Stimulated activated CD8-positive, alpha-beta memory T cell treated with anti-CD3 and anti-CD28 coated beads, Interleukin-4, amount 100 ng/mL, for 48 hours (primary cell): ENCODE measurements around the gene MAP1S.
A peak's percentile ranks its signal among the peaks of the same experiment; 100 is the strongest.

Experiments
- DNase-seq: peaks from one replicate; pipeline ENCODE4 v3.0.0-alpha.2; 2020

The MAP1S gene

DNA sequence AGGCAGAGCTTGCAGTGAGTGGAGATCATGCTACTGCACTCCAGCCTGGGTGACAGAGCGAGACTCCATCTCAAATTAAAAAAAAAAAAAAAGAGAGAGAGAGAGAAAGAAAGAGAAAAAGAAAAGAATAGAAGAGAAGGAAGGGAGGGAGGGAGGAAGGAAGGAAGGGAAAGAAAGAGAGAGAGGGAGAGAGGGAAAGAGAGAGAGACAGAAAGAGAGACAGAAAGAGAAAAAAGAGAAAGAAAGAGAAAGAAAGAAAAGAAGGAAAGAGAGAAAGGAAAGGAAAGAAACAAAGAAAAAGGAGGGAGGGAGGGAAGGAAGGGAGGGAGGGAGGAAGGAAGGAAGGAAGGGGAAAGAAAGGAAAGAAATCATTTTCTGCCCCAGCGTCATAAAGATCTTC is 24.1 kb upstream of the MAP1S start:
- DNase-seq = no peak

DNA sequence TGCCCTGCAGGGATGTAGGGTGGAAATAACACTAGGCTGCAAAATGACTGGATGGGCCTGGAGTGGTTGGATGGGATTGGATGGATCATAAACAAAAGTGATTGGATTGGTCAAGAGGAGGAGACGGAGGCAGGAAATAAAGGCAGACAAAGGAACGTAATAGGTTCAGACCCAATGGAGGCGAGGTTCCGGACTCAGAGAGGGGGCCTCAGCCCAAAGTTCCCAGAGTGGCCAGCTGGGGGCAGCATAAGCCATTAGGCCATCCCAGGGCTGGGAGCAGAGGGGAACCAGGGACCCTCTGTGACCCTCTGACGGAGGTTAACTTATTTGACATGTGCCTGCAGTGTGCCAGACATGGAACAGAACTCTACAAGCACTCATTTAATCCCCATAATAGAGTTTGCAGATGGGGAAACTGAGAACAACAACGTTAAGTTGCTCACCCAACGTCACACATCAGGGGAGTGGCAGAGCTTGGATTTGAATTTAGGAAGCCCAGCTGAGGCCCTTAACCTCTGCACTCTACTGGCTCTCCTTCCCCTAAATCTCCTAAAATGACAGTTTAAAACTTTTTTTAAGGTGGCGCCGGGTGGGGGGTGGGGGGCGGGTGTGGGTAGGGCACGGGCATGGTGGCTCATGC is 15.3 kb upstream of the MAP1S start:
- DNase-seq = peak; percentile 91

DNA sequence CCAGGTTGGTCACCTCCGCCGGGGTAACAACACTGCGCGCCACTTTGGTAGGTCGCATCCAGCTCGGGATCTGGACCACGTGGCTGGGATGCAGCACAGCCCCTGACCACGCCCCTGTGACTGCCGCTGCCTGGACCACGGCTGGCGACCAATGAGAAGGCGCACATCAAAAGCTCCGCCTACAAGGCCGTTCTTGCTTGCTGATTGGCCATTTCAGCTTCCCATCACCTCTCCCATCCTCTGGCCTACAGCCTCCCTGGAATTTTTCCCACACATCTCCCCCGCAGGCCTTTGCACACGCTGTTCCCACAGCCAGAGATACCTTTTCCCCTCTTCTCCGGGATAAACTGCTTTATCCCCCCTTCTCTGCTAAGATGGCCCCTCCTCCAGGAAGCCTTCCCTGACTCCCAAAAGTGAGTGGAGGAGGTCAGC is 12.5 kb upstream of the MAP1S start:
- DNase-seq = no peak

DNA sequence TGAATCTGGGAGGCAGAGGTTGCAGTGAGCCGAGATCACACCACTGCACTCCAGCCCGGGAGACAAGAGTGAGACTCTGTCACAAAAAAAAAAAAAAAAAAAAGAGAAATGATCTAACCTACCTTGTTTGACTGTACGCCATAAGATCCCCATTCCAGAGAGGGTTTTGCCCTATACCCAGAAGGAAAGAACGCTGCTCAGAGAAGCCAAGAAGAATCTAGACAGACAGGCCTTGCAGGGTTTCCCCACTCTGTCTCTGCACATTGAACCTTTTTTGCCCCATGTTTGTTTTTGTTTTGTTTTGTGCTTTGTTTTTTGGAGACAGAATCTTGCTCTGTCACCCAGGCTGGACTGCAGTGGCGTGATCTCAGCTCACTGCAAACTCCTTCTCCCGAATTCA is 7.4 kb upstream of the MAP1S start:
- DNase-seq = no peak

DNA sequence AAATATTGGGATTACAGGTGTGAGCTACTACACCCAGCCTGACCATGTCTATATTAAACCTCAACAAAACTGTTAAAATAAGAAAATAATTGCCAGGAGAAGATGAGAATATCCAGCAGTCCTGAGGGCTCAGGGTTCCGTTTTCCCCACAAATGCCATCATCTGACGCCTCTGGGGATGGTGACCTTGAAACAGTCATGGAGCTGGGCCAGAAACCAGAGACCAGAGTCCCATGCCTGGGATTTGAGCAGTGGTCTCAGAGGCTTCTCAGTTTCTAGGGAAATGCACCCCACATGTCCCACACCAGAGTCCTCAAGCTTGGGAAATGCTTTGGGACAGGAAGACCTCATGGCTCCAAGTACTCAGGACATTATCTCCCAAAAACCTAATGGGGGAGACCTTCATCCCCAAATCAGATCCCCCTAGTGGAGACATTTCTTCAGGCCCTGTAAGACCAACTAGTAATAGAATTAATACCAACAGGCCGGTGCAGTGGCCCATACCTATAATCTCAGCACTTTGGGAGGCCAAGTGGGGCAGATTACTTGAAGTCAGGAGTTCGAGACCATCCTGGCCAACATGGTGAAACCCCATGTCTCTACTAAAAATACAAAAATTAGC is 2.9 kb upstream of the MAP1S start:
- DNase-seq = no peak

DNA sequence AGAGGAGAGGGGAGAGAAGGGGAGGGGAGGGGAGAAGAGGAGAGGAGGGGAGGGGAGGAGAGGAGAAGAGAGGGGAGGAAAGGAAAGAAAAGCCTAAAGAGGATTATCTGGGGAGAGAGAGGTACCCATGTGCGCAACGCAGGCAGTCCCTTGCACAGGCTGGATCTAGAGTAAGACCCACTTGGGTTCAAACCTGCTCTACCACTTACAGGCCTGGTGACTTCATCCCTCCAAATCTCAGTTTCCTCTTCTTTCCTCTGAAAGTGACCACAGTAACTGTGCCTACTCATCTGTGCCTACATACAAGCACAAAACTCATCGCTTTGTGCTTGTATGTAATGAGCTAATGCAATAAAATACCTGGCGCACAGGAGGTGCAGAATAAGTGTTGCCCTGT is 732 bp upstream of the MAP1S start:
- DNase-seq = no peak

DNA sequence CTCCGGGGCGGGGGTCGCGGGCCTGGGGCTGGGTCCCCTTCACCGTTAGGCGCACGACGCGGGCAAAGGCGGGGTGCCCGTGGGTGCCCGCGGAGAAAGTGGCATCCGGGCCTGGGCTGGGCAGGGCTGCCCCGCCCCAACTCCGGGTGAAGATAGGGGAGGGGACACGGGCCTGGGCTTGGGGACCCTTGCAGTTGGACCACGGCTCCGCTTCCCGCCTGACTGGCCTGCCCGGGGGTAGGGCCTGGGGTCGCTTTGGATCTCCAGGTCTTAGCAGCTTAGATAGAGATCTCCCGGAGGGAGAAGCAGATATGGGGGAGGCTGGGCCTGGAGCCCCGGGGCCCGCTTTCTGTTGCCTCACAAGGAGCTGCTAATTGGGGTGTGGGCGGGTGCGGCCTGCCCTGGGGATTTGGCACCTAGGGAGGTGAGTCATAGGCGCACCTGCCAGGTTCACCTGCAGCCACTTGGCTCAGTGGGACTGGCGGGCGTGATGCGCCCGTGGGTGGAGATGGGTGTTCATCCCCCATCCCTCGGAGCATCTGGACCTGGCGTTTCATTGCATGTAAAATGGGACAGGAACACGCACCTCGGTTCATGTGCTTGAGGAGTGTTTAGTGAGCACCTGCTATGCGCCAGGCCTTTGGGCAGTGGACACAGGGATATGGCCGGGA is 585 bp downstream of the MAP1S start:
- DNase-seq = peak; percentile 55

DNA sequence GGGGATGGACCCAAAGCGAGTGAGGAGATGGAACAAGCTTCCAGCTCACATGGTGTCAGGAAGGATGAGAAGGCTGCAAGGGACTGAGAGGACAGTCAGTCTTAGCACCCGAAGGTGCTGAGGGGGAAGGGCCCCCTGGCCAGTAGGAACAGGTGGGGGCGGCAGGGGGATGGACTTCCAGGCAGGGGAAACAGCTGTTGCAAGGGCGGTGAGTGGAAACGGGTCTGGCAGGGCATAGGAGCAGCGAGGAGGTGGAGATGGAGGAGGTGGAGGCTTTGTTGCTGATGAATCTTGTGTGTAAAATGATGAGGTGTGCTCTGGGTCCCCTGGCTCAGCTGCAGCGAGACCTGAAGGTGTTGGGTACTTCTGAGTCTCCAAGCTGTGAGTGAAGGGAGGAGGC is 1.2 kb downstream of the MAP1S start:
- no peak for DNase-seq

DNA sequence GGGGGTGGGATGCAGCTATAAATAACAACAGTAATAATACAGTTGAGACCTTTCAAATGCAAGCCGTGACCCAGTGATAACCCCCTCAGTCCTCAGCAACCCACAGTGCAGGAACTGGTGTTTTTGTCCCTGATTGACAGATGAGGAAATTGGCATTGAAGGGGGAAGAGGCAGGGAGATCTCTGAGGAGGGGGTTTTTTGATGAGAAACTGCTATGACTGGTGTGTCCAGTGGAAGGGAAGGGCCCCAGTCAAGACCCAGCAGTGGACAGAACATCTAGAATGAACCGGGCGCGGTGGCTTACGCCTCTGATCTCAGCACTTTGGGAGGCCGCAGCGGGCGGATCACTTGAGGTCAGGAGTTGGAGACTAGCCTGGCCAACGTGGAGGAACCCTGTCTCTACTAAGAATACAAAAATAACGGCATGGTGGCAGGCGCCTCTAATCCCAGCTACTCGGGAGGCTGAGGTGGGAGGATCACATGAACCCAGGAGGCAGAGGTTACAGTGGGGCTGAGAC is 1.9 kb downstream of the MAP1S start:
- DNase-seq = no peak

DNA sequence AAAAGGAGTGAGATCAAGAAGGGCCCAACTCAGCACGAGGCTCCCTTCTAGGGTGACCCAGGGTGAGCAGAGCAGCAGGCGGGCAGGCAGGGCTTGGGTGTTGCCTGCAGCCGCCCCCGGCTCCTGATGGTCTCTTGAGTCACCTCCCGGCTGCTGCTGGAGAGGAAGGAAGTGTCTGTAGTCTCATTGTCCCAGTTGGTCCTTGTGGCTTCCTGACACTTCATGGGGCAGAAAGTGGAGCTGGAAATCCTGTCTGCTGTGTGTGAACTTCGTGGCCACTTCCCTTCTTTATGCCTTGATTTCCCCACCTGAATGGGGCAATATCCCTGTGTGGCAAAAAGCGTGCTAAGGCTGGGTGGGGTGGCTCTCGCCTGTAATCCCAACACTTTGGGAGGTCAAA is 2.5 kb downstream of the MAP1S start:
- DNase-seq = no peak

DNA sequence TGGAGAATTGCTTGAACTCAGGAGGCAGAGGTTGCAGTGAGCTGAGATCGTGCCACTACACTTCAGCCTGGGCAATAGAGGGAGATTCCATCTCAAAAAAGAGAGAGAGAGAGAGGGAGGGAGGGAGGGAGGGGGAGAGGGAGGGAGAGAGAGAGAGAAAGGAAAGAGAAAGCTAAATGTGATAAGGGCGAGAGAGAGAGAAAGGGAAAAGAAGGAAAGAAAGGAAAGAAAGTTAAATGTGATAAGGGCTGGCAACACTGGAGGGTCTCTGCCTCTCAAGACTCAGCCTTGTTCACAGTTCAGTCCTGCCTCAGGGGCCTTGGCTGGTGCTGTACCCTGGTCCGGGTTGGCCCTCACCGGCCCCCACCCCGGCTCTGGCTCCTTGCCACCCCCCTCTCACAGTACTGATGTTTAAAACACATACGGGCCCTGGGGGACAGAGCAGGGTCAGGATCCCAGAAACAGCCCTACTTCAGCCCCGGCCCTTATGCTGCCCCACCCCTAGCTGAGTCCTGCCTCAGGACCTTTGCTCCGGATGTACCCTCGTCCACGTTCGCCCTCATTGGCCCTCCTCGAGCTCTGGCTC is 3.5 kb downstream of the MAP1S start:
- no peak for DNase-seq

DNA sequence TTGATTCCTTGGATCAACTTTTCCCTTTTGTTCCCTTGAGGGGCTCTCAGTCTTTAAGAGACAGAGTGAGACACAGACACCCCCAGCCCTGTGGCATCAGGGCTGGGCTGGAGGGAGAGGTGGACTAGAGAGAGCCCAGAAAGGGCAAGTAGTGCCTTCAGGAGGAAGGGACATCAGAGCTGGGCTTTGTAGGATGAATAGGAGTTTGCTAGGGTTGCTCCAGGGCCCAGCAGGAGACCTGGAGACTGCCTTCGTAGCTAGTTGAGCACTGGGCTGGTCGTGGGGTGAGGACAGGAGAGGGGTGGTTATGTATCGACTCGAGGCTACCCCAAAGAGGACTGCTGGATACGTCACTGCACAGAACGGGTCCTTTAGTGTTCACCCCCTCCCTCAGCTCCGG is 5.4 kb downstream of the MAP1S start:
- no peak for DNase-seq

DNA sequence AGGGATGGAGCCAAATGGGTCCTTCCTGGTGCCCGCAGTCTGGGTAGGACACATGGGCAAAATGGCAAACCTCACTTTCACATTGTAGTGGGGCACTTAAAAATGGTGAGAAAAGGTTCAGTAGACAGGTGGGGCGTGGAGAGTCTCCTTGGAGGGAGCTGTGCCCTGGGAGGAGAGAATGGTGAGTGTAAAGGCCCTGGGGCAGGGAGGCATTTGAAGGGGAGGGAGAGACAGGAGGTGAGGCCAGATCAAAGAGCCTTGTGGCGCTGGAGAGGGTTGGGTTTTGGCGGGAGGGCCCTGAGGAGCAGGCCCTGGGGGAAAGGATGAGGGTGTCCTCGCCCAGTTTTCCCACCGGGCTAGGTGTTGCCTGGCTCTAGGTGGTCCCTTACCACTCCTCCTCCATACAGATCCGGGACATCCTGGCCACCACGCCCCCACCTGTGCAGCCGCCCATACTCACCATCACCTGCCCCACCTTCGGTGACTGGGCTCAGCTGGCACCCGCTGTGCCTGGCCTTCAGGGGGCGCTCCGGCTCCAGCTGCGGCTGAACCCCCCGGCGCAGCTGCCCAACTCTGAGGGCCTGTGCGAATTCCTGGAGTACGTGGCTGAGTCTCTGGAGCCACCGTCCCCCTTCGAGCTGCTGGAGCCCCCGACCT is 6.3 kb downstream of the MAP1S start:
- peak; percentile 49 for DNase-seq

DNA sequence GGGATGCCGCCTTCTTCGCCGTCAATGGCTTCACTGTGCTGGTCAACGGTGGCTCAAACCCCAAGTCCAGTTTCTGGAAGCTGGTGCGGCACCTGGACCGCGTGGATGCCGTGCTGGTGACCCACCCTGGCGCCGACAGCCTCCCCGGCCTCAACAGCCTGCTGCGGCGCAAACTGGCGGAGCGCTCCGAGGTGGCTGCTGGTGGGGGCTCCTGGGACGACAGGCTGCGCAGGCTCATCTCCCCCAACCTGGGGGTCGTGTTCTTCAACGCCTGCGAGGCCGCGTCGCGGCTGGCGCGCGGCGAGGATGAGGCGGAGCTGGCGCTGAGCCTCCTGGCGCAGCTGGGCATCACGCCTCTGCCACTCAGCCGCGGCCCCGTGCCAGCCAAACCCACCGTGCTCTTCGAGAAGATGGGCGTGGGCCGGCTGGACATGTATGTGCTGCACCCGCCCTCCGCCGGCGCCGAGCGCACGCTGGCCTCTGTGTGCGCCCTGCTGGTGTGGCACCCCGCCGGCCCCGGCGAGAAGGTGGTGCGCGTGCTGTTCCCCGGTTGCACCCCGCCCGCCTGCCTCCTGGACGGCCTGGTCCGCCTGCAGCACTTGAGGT is 7.0 kb downstream of the MAP1S start:
- DNase-seq = no peak

DNA sequence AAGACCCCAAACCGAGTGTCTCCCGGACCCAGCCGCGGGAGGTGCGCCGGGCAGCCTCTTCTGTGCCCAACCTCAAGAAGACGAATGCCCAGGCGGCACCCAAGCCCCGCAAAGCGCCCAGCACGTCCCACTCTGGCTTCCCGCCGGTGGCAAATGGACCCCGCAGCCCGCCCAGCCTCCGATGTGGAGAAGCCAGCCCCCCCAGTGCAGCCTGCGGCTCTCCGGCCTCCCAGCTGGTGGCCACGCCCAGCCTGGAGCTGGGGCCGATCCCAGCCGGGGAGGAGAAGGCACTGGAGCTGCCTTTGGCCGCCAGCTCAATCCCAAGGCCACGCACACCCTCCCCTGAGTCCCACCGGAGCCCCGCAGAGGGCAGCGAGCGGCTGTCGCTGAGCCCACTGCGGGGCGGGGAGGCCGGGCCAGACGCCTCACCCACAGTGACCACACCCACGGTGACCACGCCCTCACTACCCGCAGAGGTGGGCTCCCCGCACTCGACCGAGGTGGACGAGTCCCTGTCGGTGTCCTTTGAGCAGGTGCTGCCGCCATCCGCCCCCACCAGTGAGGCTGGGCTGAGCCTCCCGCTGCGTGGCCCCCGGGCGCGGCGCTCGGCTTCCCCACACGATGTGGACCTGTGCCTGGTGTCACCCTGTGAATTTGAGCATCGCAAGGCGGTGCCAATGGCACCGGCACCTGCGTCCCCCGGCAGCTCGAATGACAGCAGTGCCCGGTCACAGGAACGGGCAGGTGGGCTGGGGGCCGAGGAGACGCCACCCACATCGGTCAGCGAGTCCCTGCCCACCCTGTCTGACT is 7.9 kb downstream of the MAP1S start:
- DNase-seq = no peak

DNA sequence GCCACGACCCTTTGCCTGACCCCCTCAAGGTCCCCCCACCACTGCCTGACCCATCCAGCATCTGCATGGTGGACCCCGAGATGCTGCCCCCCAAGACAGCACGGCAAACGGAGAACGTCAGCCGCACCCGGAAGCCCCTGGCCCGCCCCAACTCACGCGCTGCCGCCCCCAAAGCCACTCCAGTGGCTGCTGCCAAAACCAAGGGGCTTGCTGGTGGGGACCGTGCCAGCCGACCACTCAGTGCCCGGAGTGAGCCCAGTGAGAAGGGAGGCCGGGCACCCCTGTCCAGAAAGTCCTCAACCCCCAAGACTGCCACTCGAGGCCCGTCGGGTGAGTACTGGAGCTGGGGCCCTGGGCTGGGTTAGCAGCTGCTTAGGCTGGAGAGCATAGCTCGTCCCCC is 8.6 kb downstream of the MAP1S start:
- DNase-seq = no peak

DNA sequence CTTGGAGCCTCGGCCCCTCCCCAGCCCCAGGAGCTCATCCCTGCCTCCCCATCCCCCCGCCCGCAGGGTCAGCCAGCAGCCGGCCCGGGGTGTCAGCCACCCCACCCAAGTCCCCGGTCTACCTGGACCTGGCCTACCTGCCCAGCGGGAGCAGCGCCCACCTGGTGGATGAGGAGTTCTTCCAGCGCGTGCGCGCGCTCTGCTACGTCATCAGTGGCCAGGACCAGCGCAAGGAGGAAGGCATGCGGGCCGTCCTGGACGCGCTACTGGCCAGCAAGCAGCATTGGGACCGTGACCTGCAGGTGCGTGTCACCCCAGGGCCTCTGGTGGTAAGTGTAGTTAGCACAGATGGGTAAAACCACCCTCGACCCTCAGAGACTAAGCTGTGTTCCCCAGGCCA is 13.8 kb downstream of the MAP1S start:
- no peak for DNase-seq

DNA sequence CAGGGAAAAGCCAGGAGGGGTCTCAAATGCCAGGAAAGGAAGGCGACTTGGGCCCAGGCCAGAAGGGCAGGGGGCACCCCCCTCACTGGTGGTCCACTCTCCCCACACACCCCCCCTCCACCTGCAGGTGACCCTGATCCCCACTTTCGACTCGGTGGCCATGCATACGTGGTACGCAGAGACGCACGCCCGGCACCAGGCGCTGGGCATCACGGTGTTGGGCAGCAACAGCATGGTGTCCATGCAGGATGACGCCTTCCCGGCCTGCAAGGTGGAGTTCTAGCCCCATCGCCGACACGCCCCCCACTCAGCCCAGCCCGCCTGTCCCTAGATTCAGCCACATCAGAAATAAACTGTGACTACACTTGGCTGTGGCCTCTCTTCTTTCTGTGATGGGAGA is 14.9 kb downstream of the MAP1S start:
- no peak for DNase-seq

DNA sequence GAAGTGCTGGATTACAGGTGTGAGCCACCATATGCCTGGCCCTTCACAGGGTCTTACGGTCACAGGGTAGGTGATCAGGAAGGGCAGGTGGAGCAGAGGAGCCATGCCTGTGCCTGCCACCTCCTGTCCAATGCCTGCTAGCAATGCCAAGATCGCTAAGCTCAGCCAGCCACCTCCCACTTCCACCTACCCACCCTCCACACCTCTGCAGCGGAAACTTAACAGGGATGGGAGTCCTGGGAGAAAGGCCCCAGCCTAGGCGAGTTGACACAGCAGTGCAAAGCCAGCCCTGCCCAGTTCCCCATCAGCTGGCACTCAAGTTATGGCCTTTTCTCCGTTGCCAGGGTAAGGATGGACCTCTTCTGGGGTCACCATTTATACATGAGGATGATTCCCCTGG is 16.1 kb downstream of the MAP1S start:
- no peak for DNase-seq

DNA sequence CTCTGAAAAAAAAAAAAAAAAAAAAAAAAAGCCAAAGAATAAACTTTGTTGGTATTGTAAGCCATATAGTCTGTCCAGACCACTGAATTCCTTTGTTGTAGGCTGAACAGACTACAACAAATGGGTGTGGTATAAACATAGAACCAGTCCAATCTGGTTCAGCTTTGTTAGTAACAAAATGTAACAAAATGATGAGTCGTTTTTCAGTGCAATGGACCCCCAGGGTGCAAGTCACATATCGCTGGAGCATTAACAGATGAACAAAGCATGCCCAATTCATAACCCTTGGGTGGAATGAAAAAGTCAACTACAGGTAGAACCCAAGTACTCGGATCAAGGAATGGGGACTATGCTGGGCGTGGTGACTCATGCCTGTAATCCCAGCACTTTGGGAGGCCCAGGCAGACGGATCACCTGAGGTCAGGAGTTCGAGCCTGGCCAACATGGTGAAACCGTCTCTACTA is 18.4 kb downstream of the MAP1S start:
- DNase-seq = no peak

DNA sequence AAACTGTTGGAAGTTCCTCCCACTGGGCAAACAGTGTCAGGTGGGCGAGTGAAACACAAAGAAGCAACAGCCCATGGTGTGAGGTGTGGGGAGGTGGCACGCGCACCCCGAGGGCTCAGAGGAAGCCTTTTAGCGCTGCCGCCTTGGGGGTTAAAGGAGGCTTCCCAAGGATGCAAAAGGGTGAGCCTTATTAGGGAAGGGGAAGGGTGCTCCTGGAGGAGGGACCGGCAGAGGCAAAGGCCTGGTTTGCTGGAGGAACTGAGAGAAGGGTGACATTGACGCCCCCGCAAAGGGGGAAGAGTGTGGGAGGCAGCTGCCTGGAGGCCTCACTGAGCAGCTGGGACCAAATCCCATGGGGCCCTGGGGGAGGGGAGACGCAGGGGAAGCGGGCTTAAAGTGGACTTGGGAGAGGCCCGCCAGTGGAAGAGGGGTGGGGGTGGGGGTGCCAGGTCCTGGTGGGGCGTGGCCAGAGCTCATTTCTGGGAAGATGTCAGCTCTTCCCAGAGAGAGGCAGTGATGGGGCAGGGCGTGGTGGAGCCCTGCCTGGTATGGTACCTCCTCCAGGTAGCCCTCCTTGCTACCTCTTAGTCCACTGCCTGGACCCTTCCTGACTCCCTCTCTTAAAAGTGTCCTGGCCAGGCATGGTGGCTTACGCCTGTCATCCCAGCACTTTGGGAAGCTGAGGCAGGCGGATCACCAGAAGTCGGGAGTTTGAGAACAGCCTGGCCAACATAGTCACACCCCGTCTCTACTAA is 20.0 kb downstream of the MAP1S start:
- no peak for DNase-seq
